Measurements from ENCODE around the gene CCM2L.
A peak's percentile ranks its signal among the peaks of the same experiment; 100 is the strongest.

Gene CCM2L

DNA sequence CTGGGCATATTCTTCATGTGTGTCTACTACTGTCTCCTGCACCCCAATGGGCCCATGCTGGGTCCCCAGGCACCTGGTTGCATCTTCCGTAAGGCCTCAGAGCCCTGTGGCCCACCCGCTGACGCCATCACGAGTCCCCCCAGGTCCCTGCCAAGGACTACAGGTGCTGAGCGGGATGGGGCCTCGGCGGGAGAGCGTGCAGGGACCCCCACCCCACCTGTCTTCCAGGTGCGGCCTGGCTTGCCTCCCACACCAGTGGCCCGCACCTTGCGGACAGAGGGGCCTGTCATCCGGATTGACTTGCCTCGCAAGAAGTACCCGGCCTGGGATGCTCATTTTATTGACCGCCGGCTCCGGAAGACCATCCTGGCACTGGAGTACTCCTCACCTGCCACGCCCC is 13.2 kb upstream of the CCM2L start:
- DNase-seq = no peak

GRCh38 chr20:31998246-31998645 is 12.0 kb upstream of the CCM2L start:
- DNase-seq = no peak

- no peak for DNase-seq
These were observed 6.9 kb upstream of the CCM2L start for GRCh38 chr20:32003325-32003724.

- DNase-seq = no peak
These were observed 5.3 kb upstream of the CCM2L start for GRCh38 chr20:32004963-32005362.

DNA sequence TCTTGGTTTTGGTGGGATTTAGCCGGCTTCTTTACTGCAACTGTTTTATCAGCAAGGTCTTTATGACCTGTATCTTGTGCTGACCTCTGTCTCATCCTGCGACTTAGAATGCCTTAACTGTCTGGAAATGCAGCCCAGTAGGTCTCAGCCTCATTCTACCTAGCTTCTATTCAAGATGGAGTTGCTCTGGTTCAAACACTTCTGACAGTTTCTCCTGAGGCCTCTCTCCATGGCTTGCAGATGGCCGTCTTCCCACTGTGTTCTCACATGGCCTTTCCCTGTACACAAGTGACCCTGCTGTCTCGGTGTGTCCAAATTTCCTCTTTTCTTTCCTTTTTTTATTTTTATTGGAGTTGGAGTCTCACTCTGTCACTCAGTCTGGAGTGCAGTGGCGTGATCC is 4.2 kb upstream of the CCM2L start:
- no peak for DNase-seq

DNA sequence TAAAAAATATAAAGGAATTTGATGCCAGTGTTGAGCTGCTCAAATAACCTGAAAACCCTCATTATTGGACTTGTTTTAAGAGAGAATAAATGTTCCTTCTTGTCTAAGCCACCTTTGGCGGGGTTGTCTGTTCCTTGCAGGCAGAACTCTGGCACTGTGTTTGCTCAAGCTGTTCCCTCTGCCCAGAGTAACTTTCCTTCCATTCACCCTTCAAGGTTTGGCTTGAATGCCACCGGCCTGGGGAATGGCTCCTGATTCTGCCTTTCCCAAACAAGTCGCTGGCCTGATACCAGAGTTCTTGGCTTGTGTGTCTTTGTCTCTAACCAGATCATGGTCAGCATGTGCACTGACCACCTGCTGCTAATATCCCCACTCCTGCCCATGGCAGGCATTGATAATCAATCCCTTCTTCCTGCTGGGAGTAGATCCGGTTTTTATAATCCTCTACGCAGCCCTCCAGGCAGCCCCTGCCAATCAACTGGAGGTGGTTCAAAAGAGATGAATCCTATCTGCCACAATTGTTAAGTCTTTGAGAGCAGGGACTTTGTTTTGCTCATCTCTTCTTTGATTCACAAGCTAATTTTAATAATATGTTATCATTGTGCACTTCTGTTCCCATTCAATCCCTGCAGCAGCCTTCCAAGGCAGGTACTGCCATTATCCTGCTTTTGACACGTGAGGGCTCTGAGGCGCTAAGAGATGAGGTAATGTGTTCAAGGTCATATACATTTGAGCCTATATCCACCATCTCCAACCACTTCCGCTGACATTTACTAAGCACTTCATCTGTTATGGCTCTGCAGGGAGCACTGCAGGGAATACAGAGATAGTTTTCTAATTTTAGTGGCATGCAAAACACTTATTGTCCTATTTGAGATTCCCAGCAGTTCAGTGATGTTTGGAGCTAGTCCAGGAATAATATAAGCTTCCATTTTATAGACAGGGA is 3.1 kb upstream of the CCM2L start:
- no peak for DNase-seq

GRCh38 chr20:32007787-32008616 is 2.2 kb upstream of the CCM2L start:
- peak; percentile 73 for DNase-seq

- DNase-seq = no peak
These were observed 674 bp upstream of the CCM2L start for GRCh38 chr20:32009564-32009963.

- no peak for DNase-seq
These were observed 428 bp downstream of the CCM2L start for GRCh38 chr20:32010666-32011065.

DNA sequence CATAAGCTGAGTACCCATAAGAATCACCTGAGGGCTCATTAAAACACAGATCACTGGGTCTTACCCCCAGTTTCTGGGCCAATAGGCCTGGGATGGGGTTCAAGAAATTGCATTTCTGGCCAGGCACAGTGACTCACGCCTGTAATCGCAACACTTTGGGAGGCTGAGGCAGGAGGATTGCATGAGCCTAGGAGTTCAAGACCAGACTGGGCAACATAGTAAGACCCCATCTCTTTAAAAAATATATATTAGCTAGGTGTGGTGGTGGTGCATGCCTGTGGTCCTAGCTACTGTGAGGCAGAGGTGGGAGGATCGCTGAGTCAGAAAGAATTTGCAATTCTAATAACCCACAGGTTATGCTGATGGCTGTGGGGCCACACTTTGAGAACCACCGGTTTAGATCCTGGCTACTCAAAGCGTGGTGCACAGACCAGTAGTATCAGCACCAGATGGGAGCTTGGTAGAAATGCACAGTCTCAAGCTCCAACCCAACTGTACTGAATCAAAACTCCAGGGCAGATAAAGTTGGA is 2.0 kb downstream of the CCM2L start:
- DNase-seq = no peak

- no peak for DNase-seq
These were observed 3.1 kb downstream of the CCM2L start for GRCh38 chr20:32013326-32013725.

DNA sequence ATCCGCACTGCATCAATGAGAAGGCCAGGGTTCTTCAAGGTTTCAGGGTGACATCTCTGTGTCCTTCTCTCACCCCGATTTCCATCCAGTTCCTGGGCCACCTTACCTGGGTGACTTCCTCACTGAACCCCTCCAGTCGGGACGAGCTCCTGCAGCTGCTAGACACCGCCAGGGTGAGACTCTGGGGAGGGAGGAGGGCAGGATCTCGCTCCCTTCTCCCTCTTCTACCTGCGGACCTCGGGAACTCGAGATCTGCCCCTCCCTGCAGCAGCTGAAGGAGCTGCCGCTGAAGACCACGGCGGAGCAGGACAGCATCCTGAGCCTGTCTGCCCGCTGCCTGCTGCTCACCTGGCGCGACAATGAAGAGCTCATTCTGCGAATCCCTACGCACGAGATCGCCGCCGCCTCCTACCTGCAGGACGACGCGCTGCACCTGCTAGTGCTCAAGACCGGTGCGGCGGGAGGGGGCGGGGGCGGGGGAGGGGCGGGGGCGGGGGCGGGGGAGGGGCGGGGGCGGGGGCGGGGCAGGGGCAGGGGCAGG is 7.5 kb downstream of the CCM2L start:
- DNase-seq = no peak

GRCh38 chr20:32018269-32019155 is 8.3 kb downstream of the CCM2L start:
- DNase-seq = no peak

DNA sequence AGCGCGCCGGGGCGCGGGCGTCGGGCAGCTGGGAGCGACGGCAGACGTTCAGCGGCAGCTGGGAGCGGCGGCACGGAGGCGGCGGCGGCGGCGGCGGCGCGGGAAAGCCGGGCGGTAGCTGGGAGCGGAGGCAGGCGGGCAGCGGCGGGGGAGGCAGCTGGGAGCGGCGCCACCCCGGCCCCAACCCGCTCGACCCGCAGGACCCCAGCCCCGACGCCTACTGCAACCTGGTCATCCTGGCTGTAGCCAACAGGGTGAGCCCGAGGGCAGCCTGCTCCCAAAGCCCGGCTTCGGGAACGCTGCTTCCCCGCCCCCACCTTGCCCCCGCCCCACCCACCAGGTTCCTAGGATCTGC is 8.9 kb downstream of the CCM2L start:
- no peak for DNase-seq

- no peak for DNase-seq
These were observed 9.6 kb downstream of the CCM2L start for GRCh38 chr20:32019563-32020463.

DNA sequence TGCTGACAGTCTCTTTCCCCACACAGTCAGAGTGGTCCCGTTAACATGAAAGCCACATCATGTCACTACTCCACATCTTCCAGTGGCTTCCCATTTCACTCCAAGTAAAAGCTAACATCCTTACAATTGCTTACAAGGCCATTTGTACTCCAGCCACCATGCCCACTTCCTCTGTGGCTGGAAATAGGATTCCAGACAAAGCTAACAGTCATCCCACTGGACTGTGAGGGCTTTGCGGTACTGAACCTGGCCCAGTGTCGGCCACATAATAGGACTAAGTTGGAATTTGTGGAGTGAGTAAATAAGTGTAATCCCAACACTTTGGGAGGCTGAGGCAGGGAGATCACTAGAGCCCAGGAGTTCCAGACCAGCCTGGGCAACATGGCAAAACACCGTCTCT is 10.9 kb downstream of the CCM2L start:
- DNase-seq = no peak

DNA sequence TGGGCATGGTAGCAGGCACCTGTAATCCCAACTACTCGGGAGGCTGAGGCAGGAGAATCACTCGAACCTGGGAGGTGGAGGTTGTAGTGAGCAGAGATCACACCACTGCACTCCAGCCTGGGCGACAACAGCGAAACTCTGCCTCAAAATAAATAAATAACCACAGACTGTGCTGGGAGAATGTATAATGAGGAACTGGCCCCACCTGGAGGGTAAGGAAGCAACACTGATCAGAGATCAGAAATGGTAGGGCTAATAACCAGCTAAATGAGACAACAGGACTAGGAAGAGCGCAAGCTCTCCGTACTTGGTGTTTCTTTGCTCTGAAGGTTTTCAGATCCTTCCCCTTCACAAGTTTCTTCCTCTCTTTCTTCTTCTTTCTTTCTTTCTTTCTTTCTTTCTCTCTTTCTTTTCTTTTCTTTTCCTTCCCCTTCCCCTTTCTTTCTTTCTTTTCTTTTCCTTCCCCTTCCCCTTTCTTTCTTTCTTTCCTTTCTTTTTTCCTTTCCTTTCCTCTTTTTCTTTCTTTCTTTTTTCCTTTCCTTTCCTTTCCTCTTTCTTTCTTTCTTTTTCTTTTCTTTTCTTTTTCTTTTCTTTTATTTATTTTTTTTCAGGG is 14.6 kb downstream of the CCM2L start:
- no peak for DNase-seq

DNA sequence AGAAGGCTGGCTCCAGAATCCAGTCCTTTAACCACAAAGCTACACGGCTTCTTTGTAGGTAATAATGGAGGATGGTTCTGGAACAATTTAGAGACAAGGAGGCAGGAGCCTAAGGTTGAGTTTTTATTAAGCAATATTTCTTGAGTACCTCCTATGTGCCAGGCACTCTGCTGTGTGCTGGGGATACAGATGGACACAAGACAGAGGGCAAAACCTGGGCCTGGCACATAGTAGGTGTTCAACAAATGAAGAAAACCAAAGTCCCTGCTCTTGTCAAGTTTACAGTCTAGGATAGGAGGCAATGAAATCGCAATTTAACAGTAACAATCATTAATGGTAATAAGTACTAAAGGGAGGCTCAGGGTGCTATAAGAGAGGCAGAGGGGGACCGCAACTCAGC is 17.4 kb downstream of the CCM2L start:
- DNase-seq = no peak

DNA sequence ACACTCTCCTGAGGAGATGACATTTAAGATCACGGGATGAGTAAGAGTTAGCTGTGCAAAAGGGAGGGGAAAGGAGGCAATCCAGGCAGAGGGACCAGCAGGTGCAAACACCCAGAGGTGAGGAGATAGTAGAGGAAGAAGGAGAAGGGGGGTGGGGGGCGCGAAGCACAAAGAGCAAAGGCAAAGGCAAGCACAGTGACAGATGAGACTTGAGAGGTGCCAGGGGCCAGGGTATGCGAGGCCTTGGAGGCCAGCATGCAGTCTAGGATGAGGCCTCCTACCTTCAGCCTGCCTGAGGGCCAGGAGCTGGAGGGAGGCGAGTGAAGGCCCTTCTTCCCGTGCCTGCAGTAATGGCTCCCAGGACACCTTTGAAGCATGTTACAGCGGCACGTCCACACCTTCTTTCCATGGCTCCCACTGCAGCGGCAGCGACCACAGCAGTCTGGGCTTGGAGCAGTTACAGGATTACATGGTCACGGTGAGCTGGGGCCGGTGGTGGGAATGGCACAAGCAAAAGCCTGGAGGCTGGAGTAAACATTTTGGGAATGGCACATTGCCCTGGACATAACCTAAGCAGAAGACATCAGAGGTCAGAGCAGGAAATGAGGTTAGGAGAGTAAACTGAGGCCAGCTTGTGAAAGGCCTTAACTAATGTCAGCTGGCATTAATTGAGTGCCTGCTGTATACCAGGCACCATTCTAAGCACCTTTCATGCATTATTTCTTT is 18.6 kb downstream of the CCM2L start:
- DNase-seq = no peak

DNA sequence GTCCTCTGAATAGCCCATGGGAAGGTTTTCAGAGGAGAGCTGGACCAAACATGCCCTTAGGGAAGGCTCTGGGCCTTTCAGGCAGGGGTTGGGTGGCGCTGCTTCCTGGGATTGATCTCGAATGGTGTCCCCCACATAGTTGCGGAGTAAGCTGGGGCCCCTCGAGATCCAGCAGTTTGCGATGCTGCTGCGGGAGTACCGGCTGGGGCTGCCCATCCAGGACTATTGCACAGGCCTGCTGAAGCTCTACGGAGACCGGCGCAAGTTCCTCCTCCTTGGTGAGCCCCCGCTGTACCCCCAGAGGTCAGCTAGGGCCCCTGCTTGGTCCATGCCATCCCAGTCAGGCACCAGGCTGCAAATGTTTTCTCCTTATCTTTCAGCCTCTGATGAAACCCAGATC is 19.3 kb downstream of the CCM2L start:
- no peak for DNase-seq
